Activated T-cell treated with anti-CD3 and anti-CD28 coated beads for 48 hours (primary cell): ENCODE measurements around the gene BOLA2B.
"Not testable (repeated sequence)": the region's sequence is repeated elsewhere in the genome, so short reads cannot be mapped to it uniquely, and the experiment has no call there.

Experiments
- DNase-seq: peaks from one replicate; pipeline ENCODE4 v3.0.0-alpha.2; 2020; ENCODE audit warnings: low read depth

The BOLA2B gene

DNA sequence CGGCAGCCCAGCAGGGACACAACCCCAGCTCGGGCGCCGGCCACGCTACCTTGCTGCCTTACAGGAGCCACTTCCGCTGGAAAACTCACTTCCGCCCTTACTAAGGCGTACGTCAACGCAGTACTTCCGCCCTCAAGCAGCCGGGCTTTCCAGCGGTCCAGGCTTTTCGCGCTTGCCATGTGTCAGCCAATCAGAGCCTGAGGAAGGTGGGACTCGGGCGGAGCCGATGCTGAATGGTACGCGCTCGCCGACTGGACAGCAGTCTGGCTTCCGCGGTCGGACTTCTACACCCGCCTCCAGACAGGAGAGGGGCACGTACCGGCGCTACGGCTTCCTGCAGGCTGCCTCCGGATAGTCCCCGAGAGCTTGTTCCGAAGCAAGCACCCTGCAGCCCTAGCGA lies at the start of gene BOLA2B, which contains the start of gene SLX1A:
Gene BOLA2B (minus strand): TSS at position 52 of the 400 bp plus-strand sequence. CDS start 71 bp downstream, outside the sequence.
Gene SLX1A (plus strand): TSS at position 261 of the 400 bp plus-strand sequence. CDS start 210 bp downstream, outside the sequence.
- not testable (repeated sequence) for DNase-seq

DNA sequence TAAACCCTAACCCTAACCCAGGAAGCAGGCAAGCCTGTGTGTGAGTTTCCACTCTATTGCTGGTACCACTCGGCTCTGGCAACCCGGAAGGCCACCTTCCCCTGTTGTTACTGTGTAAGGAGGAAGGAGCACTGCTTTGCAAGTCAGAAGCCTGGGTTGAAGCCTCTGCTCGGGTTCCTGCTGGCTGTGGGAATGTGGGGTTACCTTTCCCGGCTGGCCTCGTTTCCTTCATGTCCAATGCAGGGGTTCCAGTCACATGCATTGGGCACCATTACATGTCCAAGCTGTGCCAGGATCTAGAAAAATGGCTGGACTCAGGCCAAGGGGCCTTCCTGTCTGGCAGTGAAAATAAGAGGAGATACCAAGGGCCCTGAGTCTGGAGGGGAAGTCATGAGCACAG lies 23.6 kb upstream of the BOLA2B start:
- DNase-seq: not testable (repeated sequence)

DNA sequence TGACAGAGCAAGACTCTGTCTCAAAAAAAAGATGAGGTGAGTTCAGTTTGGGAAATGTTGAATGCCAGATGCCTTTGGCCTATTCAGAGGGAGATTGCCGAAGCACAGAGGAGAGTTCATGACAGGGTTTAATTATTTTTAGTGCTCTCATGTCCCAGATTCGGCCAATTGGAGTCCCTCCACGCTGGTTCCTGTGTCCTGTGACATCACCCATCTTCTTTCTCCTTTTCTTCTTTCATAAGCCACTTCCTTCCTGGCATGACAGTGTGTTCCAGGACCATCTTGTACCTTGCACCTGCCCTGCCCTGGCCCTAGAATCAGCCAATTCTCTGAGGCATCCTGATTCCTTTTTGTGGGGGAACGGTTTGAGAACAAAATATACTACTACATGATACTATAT lies 17.9 kb upstream of the BOLA2B start:
- DNase-seq: not testable (repeated sequence)

DNA sequence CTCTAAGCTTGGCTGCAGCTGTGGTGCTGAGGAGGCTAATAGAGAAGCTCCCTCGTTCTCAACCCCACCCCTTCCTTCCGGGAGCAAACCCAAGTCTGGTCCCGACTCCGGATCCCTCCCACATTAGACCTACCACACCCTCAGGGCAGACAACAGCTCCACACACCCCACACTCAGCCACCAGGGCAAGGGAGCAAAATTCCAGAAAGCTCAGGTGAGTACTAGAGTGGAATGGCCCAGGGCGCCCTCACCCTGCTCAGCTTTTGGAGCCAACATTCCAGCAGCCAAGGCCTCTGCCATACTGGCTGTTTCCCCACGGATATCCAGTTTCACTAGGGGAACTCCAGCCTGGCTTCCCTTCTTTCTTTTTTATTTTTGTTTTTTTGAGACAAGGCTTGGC lies 15.6 kb upstream of the BOLA2B start:
- DNase-seq: not testable (repeated sequence)

DNA sequence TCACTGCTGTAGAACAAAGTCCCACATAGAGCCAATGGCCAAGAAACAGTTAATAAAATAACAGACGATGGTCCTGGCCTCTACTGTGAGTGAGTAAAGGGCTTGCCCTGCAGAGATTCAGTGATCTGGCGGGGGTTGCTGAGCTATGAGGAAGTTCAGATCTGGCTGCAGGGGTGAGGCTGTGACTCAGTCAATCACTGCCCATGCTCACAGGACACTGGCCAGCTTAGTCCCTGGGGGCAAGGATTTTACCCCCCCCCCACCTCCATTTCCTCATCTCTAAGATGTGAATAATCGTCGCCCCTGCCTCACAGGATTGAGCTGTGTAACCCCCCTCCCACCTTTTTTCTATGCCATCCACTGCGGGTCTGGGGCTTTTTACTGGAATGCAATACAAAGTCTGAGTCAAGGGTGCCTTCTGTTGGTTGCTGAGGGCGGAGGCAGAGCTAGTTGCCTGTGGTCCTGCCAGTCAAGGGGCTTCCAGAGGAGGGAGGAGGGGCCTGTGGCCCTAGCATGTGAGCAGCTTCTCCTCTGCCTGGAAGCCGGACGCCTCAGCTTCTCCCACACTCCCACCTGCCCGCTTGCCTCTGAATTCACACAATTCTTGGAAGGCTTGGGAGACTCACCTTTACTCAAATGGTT lies 13.7 kb upstream of the BOLA2B start:
- not testable (repeated sequence) for DNase-seq

DNA sequence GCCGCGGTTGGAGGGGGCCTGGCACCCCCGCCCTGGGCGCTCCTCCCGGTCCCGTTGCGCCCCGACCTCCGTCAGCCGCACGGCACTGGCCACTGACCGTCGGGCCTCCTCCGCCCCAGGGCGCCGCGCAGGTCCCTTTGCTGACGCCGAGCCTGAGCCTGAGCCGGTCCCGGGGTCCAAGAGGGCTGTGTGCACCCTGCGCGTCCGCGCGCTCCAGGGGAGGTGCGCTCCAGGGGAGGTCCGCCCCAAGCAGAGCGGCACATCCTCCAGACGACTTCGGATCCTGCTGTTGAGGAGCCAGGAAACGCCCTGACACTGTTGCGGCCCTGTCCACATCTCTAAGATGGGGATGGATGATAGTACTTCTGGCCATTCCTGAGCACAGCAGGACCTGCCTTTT lies 12.8 kb upstream of the BOLA2B start:
- not testable (repeated sequence) for DNase-seq

DNA sequence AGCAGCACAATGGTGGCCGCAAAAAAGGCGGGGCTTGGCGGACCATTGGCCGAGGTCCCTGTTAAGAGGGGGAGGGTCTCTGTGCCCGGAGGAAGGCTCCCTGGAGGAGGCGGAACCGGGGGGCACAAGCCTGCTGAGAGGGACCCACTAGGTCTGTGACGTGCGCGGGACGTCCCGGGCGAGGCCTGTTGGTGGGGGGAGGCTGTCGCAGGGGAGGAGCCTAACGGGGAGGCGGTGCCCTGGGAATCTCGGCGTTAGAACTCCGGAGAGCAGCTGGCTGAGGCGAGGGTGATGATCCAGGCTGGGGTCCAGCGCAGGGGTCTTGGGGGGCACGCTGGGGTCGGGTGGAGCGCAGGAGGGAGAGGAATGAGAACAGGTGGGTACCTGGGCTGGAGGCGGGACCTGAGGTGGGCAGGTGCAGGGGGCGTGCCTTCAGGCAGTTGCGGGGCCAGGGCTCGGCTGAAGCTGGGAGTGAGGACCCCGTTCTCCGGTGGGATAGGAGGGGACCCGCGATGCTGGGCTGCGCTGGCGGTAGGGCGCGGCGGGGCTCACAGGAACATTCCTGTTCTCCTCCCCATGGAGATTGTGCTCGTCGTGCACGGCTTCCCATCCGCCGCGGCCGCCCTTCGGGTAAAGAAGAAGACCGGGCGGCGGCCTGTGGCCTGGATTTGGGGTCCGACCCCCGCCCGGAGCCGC lies 12.2 kb upstream of the BOLA2B start:
- DNase-seq: not testable (repeated sequence)

DNA sequence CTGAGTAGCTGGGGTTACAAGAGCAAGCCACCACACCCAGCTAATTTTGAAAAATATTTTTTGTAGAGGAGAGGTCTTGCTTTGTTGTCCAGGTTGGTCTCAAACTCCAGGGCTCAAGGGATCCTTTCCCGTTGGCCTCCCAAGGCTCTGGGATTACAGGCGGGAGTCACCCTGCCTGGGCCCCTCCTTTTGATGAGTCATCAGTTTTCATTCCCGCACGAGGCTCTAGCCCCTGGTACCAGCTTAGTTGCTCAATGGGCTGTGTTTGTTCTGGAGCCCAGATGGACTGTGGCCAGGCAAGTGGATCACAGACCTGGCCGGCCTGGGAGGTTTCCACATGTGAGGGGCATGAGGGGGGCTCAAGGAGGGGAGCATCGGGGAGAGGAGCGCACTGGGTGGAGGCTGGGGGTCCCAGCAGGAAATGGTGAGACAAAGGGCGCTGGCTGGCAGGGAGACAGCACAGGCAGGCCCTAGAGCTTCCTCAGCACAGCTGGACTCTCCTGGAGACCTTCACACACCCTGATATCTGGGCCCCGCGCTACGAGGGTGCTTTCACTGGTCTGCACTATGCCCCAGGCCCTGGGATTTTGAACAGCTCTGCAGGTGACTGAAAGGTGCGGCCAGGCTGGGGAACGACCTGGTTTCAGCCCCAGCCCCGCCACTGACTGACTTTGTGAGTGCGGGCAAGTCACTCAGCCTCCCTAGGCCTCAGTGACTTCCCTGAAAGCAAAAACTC lies 6.3 kb upstream of the BOLA2B start:
- not testable (repeated sequence) for DNase-seq

DNA sequence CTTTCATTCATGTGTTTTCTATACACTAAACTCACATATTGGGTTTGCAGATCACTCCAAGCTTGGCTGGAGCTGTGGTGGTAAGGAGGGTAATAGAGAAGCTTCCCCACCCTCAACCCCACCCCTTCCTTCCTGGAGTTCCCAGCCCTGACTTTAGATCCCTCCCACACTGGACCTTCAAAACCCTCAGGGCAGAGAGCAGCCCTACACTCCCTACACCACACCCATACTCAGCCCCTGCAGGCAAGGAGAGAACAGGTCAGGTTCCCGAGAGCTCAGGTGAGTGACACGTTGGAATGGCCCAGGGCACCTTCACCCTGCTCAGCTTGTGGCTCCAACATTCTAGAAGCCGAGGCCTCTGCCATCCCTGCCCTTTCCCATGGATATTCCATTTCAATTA lies 5.6 kb upstream of the BOLA2B start, which contains the start of gene SULT1A3:
Gene SULT1A3 (plus strand): TSS at position 207 of the 400 bp plus-strand sequence. CDS start 1,474 bp downstream, outside the sequence.
- not testable (repeated sequence) for DNase-seq

DNA sequence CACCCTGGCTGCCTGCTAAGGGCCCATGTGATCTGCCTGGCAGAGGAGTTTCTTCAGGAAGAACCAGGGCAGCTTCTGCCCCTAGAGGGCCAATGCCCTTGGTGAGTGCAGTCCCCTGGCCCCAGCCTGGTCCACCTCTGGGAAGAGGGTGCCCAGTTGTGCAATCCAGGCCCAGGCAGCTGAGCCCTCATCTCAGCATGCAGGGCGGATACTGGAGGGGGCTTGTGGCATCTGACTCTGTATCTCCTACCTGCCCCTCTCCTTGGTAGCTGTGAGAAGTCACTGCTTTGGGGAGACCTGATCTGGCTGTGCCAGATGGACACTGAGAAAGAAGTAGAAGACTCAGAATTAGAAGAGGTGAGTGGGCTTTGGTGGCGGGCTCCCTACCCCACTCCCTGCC lies 3.5 kb upstream of the BOLA2B start:
- DNase-seq: not testable (repeated sequence)

DNA sequence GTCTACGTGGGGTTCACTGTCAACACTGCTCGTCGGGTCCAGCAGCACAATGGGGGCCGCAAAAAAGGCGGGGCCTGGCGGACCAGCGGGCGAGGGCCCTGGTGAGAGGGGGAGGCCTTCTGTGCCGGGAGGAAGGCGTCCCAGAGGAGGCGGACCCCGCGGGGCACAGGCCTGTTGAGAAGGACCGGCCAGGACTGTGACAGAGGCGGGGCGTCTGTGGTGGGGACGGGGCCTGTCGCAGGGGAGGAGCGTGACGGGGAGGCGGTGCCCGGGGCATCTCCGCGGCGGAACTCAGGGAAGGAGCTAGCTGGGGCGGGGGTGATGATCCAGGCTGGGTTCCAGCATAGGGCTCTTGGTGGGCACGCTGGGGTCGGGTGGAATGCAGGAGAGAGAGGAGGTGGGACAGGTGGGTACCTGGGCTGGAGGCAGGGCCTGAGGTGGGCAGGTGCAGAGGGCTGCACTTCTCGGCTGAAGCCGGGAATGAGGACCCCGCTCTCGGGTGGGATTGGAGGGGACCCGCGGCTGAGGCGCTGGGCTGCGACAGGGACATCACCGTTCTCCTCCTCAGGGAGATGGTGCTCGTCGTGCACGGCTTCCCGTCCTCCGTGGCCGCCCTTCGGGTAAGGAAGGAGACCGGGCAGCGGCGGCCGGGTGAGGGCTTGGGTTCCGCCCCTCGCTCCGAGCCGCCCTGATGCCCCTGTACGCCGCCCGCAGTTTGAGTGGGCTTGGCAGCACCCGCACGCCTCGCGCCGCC lies 883 bp upstream of the BOLA2B start:
- DNase-seq: not testable (repeated sequence)

DNA sequence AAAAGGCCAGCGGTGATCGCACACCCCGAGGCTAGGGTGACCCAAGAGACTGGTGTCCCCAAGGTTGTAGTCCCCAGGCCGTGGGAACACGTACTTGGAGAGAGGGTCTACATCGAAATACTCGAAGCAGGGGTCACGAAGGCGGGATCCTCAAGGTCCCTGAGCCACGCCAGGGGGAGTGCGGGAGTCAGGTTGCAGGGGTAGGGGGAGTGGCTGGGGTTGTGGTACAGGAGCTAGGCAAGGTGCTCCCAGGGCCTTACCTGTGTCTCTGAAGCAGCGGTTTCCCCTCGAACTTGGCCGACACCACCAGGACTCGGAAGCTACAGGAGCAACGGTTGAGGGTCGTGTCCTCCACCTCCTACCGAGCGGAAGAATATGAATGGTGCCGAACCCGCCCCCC lies 368 bp downstream of the BOLA2B start:
- DNase-seq: not testable (repeated sequence)

DNA sequence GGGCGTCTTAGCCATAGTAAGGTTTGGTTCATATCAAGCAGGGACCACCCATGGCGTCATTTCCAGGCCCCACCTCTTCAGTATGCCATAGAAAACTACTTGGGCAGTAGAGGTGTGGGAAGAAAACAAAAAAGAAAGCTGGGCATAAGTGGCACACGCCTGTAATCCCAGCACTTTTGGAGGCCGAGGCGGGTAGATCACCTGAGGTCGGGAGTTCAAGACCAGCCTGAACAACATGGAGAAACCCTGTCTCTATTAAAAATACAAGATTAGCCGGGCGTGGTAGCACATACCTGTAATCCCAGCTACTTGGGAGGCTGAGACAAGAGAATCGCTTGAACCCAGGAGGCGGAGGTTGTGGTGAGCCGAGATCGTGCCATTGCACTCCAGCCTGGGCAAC lies 2.3 kb downstream of the BOLA2B start:
- not testable (repeated sequence) for DNase-seq

DNA sequence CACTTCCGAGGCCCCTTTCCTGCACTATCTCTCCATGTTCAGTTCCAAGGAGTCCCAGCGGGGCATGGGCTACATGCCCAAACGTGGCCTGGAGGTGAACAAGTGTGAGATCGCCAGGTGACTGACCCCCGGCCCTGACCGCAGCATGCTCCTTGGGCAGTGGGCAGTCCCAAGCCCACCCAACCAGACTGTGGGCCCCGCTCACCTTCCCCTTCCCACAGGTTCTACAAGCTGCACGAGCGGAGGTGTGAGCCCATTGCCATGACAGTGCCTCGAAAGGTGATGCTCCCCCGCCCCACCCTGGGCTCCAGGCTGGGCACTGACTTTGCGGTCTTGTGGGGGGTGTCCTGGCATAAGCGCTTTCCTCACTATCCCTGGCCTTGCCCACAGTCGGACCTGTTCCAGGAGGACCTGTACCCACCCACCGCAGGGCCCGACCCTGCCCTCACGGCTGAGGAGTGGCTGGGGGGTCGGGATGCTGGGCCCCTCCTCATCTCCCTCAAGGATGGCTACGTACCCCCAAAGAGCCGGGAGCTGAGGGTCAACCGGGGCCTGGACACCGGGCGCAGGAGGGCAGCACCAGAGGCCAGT lies 5.4 kb downstream of the BOLA2B start:
- no peak for DNase-seq

DNA sequence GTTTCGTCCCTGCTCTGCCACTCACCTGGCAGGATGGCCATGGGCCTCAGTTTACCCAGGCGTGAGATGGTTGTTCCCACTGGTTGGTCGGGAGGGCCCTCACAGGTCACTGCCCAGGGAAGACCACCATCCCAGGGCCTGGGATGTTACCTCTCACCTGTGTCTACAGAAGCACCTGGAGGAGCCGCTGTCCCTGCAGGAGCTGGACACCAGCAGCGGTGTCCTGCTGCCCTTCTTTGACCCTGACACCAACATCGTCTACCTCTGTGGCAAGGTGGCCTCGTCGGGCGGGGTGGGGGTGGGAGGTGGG lies 6.0 kb downstream of the BOLA2B start:
- no peak for DNase-seq

DNA sequence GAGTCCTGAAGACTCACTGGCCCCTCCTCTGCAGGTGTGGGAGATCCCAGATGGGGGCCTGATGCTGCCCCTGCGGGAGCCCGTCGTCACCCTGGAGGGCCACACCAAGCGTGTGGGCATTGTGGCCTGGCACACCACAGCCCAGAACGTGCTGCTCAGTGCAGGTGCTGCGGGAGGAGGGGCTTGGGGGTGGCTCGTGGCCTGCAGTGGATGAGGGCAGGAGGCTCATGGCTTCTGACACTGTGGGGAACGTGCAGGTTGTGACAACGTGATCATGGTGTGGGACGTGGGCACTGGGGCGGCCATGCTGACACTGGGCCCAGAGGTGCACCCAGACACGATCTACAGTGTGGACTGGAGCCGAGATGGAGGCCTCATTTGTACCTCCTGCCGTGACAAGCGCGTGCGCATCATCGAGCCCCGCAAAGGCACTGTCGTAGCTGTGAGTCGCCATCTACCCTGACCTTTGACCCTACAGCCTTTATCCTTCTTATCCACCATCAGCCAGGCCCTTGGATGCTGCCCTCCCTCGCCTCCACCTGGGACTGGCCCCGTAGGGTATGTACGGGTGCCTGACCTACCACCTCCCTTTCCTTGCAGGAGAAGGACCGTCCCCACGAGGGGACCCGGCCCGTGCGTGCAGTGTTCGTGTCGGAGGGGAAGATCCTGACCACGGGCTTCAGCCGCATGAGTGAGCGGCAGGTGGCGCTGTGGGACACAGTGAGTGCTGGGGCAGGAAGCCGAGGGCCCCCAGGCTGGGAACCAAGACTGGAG lies 6.5 kb downstream of the BOLA2B start:
- peak; percentile 84 for DNase-seq

DNA sequence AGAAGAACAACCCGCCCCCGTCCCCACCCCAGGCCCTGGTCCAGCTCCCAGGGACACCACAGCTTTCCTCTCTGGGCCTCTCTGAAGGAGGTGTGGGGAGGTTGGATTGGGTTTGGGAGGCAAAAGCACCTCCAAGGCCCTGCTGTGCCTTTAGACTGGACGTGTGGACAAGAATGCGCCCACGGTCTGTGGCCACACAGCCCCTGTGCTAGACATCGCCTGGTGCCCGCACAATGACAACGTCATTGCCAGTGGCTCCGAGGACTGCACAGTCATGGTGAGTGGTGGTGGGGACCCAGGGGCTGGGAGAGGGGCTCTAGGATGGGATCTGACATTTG lies 7.1 kb downstream of the BOLA2B start:
- no peak for DNase-seq

DNA sequence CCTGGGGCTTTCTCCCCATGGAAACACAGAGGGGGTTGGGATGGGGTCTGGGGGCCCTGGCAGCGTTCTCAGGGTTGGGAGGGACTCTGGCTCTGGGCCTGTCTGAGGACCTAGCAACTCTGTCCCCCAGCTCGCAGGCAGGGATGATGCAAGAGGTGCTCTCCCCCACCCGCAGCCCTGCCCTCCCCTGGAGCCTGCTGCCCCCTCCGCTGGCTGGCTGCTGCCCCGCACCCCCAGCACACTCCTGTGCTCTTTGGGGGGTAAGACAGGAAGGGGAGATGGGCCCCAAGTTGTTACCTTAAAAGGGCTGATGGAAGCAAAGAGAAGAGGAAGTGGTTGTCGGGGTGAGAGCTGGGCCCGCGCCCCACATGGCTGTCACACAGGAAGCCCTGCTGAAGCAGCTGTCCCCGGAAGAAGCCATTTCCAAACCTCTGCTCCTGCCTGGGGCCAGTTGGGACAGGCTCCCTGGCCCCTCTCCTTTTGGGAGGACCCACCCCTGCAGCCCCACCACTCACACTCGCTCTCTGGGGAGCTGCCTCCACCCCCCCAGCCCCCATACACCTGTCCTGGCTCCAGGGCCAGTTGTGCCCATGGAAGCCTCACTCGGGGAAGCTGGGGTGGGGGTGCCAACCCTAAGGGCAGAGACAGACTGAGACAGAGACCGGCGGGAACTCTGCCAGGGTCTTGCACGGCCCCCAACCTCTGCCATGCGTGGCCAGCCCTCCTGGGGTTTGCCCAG lies 7.6 kb downstream of the BOLA2B start:
- DNase-seq: peak; percentile 77

DNA sequence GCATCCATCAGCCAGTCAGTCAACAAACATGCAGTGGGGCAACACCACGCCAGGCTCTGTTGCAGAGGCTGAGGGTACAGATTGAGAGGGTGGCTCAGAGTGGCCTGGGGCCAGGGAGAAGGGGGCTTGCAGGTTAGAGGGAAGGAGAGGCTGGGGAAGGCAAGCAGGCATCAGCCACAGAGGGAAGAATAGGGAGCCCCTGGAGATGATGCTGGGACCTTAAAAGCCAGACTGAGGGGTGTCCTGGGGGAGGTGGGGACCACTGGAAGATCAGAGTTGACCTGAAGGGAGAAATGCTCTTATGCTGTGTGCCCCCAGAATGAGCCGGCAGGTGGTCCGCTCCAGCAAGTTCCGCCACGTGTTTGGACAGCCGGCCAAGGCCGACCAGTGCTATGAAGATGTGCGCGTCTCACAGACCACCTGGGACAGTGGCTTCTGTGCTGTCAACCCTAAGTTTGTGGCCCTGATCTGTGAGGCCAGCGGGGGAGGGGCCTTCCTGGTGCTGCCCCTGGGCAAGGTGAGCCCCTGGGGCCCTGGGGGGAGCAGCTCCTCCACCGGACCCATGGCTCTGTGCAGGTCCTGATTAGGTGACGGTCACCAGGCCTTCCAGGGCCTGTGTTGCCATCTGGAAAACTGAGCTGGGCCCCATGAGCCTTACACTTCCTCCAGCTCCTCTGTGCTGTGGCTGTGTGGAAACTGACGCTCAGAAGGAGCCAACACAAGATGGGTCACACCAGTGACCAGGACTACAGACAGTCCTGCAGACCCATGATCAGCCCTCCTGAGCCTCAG lies 8.4 kb downstream of the BOLA2B start:
- no peak for DNase-seq
